GM18505 (cell line): ENCODE data around the gene GAGE10.

Source experiments
- ATAC-seq: cut with Tn5 transposase; IDR thresholded peaks from one replicate; pipeline ENCODE4 v1.9.1; 2021; ENCODE audit not compliant: unreplicated experiment
- POLR2A ChIP-seq: IDR thresholded peaks from 4 replicates; pipeline ENCODE4 v1.6.1; 2011; ENCODE audit warnings: borderline replicate concordance; ENCODE audit not compliant: insufficient read depth, insufficient read length; ENCODE audit errors: extremely low read depth

The GAGE10 gene

GRCh38 chrX:49269010-49269766 lies 34.3 kb upstream of the GAGE10 start:
- ATAC-seq, result peak; percentile 81
- peak; percentile 85 for TF ChIP-seq POLR2A

GRCh38 chrX:49269767-49270248 lies 33.6 kb upstream of the GAGE10 start, which contains the start of gene PPP1R3F:
Gene PPP1R3F (plus strand): TSS chrX:49269793. CDS start chrX:49269870, 77 bp downstream.
- peak; percentile 30 for ATAC-seq
- TF ChIP-seq POLR2A, result no peak

GRCh38 chrX:49270249-49270921 lies 33.1 kb upstream of the GAGE10 start:
- no peak for ATAC-seq
- no peak for TF ChIP-seq POLR2A

- peak; percentile 20 for TF ChIP-seq POLR2A
- no peak for ATAC-seq
These were observed 32.1 kb upstream of the GAGE10 start for GRCh38 chrX:49271341-49271740.

GRCh38 chrX:49272421-49272820 lies 31.0 kb upstream of the GAGE10 start:
- no peak for ATAC-seq
- TF ChIP-seq POLR2A, result no peak

- no peak for TF ChIP-seq POLR2A
- no peak for ATAC-seq
These were observed 30.2 kb upstream of the GAGE10 start for GRCh38 chrX:49273181-49273727.

GRCh38 chrX:49276207-49276606 lies 27.2 kb upstream of the GAGE10 start:
- no peak for ATAC-seq
- no peak for TF ChIP-seq POLR2A

GRCh38 chrX:49276671-49277534 lies 26.5 kb upstream of the GAGE10 start:
- no peak for TF ChIP-seq POLR2A

GRCh38 chrX:49277535-49277830 lies 26.0 kb upstream of the GAGE10 start:
- TF ChIP-seq POLR2A, result no peak
- ATAC-seq, result no peak

More at GRCh38 chrX:49276671-49277534, 26.5 kb upstream of the GAGE10 start:
- ATAC-seq, result no peak

GRCh38 chrX:49278081-49278480 lies 25.4 kb upstream of the GAGE10 start:
- TF ChIP-seq POLR2A, result no peak
- no peak for ATAC-seq

- no peak for TF ChIP-seq POLR2A
- no peak for ATAC-seq
These were observed 20.8 kb upstream of the GAGE10 start for GRCh38 chrX:49282647-49283011.

- ATAC-seq, result no peak
- TF ChIP-seq POLR2A, result no peak
These were observed 19.2 kb upstream of the GAGE10 start for GRCh38 chrX:49284212-49284611.

GRCh38 chrX:49286136-49286535 lies 17.3 kb upstream of the GAGE10 start:
- no peak for ATAC-seq
- no peak for TF ChIP-seq POLR2A
